NCI-H2227 (cell line): Measurements from ENCODE around the gene MRPS15.

ENCODE experiments used
- DNase-seq: peaks from one replicate; lab custom pipeline; 2025; ENCODE audit not compliant: unreplicated experiment; lab: John Stamatoyannopoulos, UW

Gene MRPS15

GRCh38 chr1:36421649-36422048 is 42.5 kb downstream of the MRPS15 start:
- DNase-seq: no peak

- DNase-seq: peak; percentile 89
Measured at GRCh38 chr1:36420836-36421317, 43.3 kb downstream of the MRPS15 start.

DNA sequence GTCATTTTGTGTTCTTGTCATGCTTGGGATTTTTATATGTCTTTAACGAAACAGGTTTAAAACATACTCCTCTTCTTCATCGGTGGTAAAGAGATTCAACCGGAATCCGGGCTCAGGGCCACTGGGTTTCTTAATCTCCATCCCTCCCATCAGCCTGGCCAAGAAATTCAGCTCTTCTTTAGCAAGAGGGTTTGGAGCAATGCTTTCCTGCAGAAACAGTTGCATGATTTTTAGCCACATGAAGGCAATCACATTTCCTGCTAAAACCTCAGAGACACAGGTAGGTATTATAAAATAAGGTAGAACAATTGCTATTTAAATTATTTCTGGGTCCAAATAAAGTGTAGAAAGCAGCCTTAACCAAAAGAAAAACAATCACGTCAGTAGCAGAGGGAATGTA is 43.8 kb downstream of the MRPS15 start:
- DNase-seq: no peak

- DNase-seq: no peak
Measured at GRCh38 chr1:36419569-36419968, 44.6 kb downstream of the MRPS15 start.

DNA sequence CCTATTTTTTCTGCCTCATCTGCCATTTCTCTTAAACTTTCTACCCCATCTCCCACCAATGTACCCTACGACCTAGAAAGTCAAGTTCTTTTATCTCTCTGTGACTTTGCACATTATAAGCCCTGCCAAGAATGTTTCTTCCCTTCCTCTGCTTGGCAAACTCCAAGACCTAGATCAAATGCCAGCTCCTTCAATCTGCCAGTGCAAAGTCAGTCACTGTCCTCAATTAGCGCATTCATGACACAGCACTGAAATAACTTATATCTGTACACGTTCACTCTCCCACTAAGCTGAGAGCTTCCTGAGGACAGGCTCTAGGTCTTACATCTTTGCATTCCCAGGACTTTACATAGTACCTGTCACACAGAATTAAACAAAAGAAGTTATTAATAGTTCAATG is 45.0 kb downstream of the MRPS15 start:
- DNase-seq: no peak

DNA sequence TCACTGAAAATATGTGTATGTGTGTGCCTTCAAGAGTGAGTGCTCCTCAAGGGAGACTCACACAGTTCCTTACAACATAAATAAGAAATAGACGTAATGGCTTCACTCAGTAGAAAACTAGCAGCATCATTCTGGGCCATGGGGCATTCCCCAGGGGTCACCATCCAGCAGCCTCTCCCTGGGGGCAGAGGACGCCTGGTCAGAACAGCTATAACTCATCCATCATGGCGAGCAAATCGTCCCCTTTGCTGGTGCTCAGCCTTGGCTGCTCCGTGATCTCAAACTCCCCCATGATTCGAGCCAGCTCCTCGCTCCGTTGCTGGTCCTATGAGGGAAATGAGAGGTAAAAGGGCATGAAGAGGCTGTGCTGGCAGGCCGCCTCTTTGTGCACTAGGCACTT is 46.3 kb downstream of the MRPS15 start:
- no peak for DNase-seq

- no peak for DNase-seq
Measured at GRCh38 chr1:36415661-36416326, 48.4 kb downstream of the MRPS15 start.

DNA sequence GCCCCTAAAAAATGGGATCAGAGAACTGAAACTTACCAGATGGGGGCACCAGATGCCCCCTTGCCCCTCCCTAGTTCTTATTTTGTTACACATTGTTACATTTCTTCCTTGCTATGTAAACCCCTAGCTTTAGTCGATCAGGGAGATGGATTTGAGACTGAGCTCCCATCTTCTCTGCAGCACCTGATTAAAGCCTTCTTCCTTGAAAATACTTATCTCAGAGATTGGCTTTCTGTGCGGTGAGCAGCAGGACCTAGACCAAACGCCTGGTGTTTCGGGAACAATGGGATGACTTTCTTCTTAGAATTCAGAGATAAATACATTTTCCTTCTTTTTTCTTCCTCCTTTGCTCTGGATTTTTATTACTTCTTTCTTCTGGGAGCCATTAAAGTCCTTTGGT is 49.8 kb downstream of the MRPS15 start:
- DNase-seq: no peak

GRCh38 chr1:36411674-36412648 is 52.2 kb downstream of the MRPS15 start:
- DNase-seq: peak; percentile 32

- DNase-seq: no peak
Measured at GRCh38 chr1:36408479-36408878, 55.7 kb downstream of the MRPS15 start.

- DNase-seq: no peak
Measured at GRCh38 chr1:36406440-36406839, 57.7 kb downstream of the MRPS15 start.
